HG02981 (cell line): ENCODE results near the gene TMEM179.
"Not testable (repeated sequence)": the region's sequence is repeated elsewhere in the genome, so short reads cannot be mapped to it uniquely, and the experiment has no call there.

Source experiments
- ATAC-seq: cut with Tn5 transposase; IDR thresholded peaks from one replicate; pipeline ENCODE4 v1.9.1; 2021; ENCODE audit warnings: mild to moderate bottlenecking, moderate library complexity; ENCODE audit not compliant: unreplicated experiment

TMEM179 gene

GRCh38 chr14:104588066-104588857, 16.3 kb downstream of the TMEM179 start:
- no peak for ATAC-seq

DNA sequence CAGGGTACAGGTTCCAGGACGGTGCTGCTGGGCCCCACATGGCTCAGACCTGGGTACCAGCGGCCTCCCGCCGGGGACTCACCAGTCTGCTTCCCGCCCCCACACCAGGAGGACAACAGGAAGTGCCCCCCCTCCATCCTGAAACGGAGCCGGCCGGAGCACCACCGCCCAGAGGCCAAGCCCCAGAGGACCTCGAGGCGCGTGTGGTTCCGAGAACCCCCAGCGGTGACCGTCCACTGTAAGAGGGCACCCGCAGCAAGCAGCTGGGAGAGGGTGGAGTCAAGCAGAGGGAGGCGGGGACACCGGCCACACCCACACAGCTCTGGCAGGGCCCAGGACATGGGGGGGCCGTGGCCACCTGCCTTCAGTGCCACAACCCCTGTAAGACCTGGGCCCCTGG, 16.9 kb downstream of the TMEM179 start:
- no peak for ATAC-seq

DNA sequence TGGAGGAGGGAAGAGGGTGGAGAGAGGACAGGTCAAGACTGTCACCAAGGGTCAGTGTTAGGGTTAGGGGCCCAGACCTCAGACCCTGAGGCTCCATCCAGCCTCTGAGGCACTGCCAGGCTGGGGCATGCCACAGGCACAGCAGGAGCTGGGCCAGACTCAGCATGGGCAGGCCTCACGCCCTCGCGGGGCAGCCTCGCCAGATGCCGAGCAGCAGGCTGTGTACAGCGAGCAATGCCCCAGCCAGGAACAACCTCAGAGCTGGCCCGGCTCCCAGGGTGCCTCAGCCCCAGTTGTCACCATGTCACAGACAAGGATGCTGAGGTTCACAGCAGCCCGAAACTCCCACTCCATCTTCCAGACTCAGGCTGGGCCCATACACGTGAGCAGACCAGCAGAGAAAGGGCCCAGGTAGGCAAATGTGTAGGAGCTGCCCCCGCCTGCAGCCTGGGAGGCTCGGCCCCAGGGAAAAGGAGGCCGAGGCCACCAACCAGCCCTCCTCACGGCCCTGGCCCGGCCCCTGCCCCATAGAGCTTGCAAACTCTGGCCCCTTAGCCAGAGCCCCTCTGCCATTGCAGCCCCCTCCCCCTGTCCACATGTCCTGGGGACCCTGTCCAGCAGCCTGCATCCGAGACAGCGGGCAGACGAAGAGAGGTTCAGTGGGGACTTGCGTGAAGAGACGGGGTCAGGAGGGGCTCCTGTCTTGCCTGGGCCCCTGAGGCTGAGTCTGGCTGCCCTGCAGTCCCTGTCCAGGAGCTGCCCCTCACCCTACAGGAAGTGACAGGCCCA, 17.5 kb downstream of the TMEM179 start:
- ATAC-seq = no peak

DNA sequence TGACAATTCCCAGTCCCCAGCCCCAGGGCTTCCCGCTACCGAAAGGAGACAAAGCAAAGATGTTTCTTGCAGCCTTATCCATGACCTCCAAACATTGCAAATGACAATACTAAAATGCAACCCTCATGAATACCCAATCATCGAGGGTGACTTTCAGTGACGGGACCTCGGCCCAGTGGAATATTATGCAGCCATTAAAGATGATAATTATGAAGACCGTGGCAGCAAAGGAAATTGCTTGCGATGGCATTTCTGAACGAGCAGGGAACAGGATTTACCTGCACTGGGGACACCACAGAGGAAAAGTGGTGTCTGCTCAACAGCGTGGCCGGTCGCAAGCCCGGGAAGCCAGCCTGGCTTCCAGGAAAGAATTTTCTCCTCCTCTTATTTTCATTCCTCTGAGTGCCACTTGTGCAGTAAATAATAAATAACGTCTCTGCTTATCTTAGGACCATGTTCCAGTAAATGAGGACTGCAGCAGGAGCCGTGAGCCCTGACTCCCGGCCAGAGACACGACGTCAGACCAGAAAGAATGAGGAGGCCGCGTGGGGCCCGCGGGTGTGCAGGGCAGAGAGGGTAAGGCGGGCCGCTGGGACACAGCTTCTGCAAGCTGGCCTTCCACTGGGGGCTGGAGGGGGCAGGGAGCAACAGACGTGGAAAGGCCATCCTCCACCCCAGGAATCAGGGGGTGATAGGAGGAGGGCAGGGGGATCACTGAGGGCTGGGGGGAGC, 18.4 kb downstream of the TMEM179 start:
- no peak for ATAC-seq

- no peak for ATAC-seq
Observed at GRCh38 chr14:104584557-104584956, 20.0 kb downstream of the TMEM179 start.

- ATAC-seq = no peak
Observed at GRCh38 chr14:104583424-104584306, 20.9 kb downstream of the TMEM179 start.

DNA sequence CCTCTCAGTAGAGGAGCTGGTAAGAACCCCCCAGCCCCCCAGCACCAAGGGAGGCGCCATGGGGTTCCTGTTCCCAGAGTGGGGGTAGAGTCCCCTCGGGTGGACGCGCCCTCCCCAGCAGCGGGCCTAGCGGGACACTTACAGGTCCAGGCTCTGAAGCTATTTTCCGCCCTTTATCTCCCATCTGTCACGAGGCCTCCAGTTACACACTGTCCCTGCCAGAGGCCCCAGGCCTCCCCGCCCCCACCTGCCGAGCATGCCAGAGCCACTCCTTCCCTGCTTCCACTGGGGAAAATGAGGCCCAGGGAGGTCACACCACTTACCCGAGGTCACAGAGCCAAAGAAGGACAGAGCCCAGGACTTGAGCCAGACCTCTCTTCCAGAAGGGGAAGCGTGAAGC, 21.9 kb downstream of the TMEM179 start:
- no peak for ATAC-seq

DNA sequence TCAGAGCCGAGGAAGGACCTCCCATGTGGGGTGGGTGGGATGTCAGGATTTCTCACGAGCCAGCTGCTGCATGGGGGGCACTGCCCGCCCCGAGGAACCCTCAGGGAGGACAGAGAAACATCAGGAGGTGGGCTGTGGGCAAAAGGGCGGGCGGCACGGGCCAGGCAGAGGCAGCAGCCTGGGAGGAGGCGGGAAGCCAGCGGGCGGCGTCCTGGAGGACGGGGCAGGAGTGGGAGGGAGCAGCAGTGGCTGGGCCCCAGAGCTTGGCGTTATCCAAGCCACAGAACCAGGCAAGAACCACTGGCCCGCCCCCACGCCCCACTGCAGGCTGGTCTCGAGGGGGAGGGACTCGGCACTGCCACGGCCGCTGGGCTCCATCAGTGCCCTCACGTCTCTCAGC, 22.6 kb downstream of the TMEM179 start:
- ATAC-seq = no peak

DNA sequence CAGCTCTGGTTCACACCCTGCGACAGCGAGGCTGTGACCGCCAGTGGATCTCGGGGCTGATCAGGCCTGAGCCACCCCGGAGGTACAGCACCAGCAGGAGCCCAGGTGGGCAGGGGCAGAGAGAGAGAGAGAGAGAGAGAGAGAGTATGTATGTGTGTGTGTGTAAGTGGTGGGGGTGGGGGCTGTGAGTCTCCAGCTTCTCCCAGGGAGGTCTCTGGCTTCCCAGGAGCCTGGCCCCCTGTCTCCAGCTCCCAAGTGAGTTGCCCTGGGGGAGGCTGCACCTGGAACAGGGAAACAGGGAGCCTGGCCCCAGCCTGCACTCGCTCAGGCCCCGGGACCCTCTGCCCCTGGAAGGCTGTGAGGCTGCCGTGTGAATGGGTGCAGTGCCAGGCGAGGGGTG, 23.1 kb downstream of the TMEM179 start:
- no peak for ATAC-seq

- no peak for ATAC-seq
Observed at GRCh38 chr14:104580961-104581360, 23.6 kb downstream of the TMEM179 start.

DNA sequence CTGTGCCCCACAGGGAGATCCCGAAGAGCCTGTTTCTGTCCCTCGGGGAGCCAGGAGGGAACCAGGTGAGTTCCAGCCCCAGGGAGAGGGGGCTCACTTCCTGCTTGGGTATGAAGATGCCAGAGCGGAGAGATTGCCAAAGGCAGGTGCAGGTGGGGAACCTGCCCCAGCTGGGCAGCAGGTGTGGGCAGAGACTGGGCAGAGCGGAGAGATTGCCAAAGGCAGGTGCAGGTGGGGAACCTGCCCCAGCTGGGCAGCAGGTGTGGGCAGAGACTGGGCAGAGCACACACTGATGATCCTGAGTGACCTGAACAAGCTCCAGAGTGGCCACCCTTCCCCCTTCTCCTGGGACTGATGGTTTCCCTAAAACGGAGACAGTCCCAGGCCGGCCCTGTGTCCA, 24.6 kb downstream of the TMEM179 start:
- ATAC-seq = not testable (repeated sequence)

DNA sequence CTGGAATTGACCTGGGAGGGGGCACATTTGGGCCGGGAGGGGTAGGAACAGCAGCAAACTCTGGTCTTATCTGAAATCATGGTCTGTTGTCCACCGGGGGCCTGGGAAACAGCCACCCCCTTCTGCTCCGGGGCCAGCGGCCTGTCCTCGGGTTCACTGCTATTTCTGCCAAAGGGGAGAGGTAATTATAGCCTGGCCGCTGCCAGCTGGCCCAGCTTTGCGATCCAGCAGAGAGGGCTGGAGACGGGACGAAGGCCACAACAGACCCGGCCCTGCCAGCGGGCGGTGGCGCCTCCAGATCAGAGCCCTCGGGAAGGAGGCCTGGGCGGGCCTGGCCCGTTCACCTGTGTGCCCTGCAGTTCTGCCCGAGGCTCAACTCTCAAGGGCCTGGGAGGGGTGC, 25.1 kb downstream of the TMEM179 start, which contains the start of gene C14orf180:
TSS of gene C14orf180 (plus strand) at position 258 of the 400 bp plus-strand sequence. CDS start 6,667 bp downstream, outside the sequence.
- no peak for ATAC-seq

- no peak for ATAC-seq
Observed at GRCh38 chr14:104578321-104578720, 26.3 kb downstream of the TMEM179 start.

GRCh38 chr14:104577847-104578301, 26.7 kb downstream of the TMEM179 start:
- no peak for ATAC-seq

DNA sequence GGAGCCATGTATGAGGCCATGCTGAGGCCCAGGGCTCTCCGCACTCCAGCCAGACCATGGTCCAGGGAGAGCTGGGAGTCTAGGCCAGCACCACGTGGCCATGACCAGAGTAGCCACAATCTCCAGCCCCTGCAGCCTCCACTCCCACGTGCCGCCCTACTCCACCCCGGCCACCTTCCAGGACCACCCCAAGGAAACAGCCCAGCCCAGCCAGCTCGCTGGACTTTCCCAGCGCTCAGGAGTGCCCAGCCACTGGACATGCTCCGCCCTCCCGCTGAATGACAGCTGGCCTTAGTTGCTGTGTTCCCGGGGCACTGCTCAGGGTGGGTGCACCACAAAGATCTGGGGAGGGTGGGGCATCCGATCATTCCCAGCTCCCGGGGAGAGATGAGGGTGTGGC, 27.1 kb downstream of the TMEM179 start:
- no peak for ATAC-seq

DNA sequence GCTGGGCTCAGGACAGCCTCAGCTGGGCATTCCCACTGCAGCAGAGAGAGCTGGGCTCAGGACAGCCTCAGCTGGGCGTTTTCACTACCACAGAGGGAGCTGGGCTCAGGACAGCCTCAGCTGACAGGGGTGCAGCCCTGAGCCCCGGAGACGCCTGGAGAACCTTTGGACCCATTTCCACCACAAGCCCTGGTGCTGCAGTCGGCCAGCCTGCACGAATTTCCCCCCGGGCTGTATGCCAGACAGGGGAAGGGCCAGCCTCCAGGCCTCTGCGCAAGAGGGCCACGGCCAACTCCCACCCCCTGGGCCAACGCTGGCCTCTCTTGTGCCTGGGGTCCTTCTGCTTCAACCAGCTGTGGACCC, 27.6 kb downstream of the TMEM179 start:
- ATAC-seq = no peak

DNA sequence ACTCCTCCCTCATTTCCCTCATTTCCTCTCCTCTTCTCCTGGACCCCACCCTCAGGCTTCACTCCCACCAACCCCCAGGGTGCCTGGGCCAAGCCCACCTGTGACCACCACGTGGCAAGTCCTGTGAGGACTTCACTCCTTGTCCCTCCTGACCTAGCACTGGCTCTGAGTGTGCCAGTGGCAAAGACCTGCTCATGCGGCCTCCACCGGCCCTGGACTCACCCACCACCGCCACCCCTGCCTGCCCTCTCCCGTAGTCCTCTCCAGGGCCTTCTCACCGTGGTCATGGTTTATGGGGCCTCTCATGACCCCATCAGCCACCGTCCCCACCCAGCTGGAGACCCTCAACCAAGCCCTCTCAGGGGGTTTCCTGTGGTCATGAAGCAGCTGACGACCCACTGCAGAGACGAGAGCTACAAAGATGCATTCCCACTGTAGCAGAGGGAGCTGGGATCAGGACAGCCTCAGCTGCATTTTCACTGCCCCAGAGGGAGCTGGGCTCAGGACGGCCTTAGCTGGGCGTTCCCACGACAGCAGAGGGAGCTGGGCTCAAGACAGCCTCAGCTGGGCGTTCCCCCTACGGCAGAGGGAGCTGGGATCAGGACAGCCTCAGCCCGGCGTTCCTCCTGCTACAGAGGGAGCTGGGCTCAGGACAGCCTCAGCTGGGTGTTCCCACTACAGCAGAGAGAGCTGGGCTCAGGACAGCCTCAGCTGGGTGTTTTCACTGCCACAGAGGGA, 28.2 kb downstream of the TMEM179 start:
- no peak for ATAC-seq

GRCh38 chr14:104574978-104575583, 29.5 kb downstream of the TMEM179 start:
- no peak for ATAC-seq

DNA sequence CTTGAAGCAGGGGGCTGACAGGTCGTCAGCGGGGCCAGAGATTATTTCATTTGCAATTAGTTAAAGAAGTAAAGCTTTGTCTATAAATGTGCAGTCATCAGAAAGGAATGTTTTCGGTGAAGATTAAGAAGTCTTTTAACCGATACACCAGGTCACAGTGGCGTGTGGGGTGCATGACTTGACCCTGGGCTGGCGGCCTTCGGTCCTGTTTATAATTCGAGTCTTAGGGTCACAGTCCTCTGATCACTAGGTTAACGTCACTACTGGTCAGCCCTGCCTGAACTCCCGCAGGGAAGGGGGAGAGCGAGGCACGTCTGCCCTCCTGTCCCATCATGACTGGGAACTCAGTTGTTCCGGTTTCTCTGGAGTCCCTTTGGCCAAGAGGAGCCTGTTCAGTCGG, 30.0 kb downstream of the TMEM179 start:
- no peak for ATAC-seq
